Fibroblast of lung (primary cell): ENCODE measurements around the gene P3H3.
"Not testable (repeated sequence)": the region's sequence is repeated elsewhere in the genome, so short reads cannot be mapped to it uniquely, and the experiment has no call there.

Experiments
- CTCF ChIP-seq, 2 donors: IDR thresholded peaks in 1 of 2; conservative IDR thresholded peaks in 1 of 2; 1 replicate in 1 of 2; 2 replicates in 1 of 2; pipeline ENCODE4 v1.5.1; 2011 to 2012; ENCODE audit warnings: low read length in 2 of 2, control low read depth in 1 of 2, inconsistent platforms in 1 of 2, low read depth in 1 of 2, mild to moderate bottlenecking in 1 of 2
- EZH2 ChIP-seq: IDR thresholded peaks from 2 replicates; pipeline ENCODE4 v1.5.1; 2012; ENCODE audit warnings: low read length, control low read depth, mild to moderate bottlenecking; ENCODE audit errors: missing control alignments

- not testable (repeated sequence) for TF ChIP-seq EZH2; CTCF (conservative IDR thresholded peaks at IDR 0.05 in 1 of 2, IDR thresholded peaks at IDR 0.05 in 1 of 2; ENCODE audit: low read depth in 1 of 2, low read length in 2 of 2)
These were observed 45.8 kb downstream of the P3H3 start for GRCh38 chr12:6874015-6874368.
